Ovary (tissue), 10 donors: Measurements from ENCODE around the gene REEP6. TPM values are rescaled to one million over a fixed set of nuclear protein-coding genes. Genes with fewer than 3 reads are reported as not detected.

Experiments used
- DNase-seq, 5 donors: peaks; one replicate each; pipeline ENCODE4 v3.0.0-alpha.2; 2019 to 2020
- H3K27ac ChIP-seq, 2 donors: fragments of 200-600 bp; one replicate each; pipeline versions ENCODE4 v1.5.1 to v1.8.0; 2019 to 2022
- H3K27me3 ChIP-seq: fragments of 200-600 bp; one replicate; pipeline ENCODE4 v1.8.0; 2022
- H3K36me3 ChIP-seq: fragments of 200-600 bp; sonication (generic); one replicate; pipeline ENCODE4 v1.5.1; 2019
- H3K4me1 ChIP-seq: one replicate; pipeline ENCODE4 v1.8.1; 2013; ENCODE audit warnings: mild to moderate bottlenecking, moderate library complexity; ENCODE audit not compliant: insufficient read depth
- H3K4me3 ChIP-seq: fragments of 200-600 bp; sonication (generic); one replicate; pipeline ENCODE4 v1.5.1; 2017
- H3K9me3 ChIP-seq, 2 donors: fragments of 200-600 bp in 1 of 2; sonication (generic) in 1 of 2; one replicate each; pipeline versions ENCODE4 v1.5.1 to v1.8.1; 2013 to 2019; ENCODE audit warnings: mild to moderate bottlenecking in 1 of 2, moderate library complexity in 1 of 2
- EP300 ChIP-seq: sonication (generic); formaldehyde crosslinking; IDR thresholded peaks from one replicate; pipeline ENCODE4 v1.6.1; 2017; ENCODE audit warnings: antibody characterized with exemption
- POLR2A ChIP-seq: fragments of 450-650 bp; IDR thresholded peaks from one replicate; pipeline ENCODE4 v1.6.1; 2017; ENCODE audit warnings: antibody characterized with exemption, mild to moderate bottlenecking, moderate library complexity
- WGBS, 3 donors: extraction: QIAGEN DNeasy Blood & Tissue Kit in 1 of 3; methylation state at CpG; one replicate each; pipeline versions ENCODE4 v1.1.5 to v1.1.7; 2013 to 2017; 5-methylcytosine and 5-hydroxymethylcytosine counted together
- intact Hi-C, 4 donors: fragments of 100-400 bp; cut with DNase I; formaldehyde crosslinking; loops; one replicate each; pipeline versions ENCODE4 v1.11.0 to v1.15.1; 2022 to 2023
- long read RNA-seq, 3 donors: library from polyadenylated mRNA in 2 of 3; unstranded in 2 of 3; transcript quantifications; one replicate each; pipeline ENCODE4 v2.0.0 and lab custom pipeline, GENCODE V29; 2021 to 2026
- polyA plus RNA-seq, 2 donors: library from polyadenylated mRNA; stranded (reverse); fragments of 200-250 nt in 1 of 2; fragments of 350-450 nt in 1 of 2; fragmentation: Illumina TruSeq in 1 of 2; extraction: RNeasy Lipid Tissue Mini Kit (QIAGEN cat#74804) in 1 of 2; gene quantifications; one replicate each; pipeline ENCODE4 v1.2.3, GENCODE V29; 2013 to 2014
- total RNA-seq, 7 donors: library from RNA; depleted of rRNA in 2 of 7; stranded (reverse); fragments of >200 nt in 2 of 7; fragmentation: NEBNext Ultra II Directional in 3 of 7; extraction: Animal tissue kit (Norgen Biotek cat#: 25700) in 3 of 7; gene quantifications; one replicate each; pipeline versions ENCODE4 v1.1.0 to v1.2.4, GENCODE V29; 2016 to 2023
- TF ChIP-seq, protein P1 (sequence below), 3 donors: fragments of 450-650 bp in 2 of 3; fragments of 200-600 bp in 1 of 3; IDR thresholded peaks; one replicate each; pipeline versions ENCODE4 v1.5.1 to v1.8.0; 2016 to 2022; ENCODE audit warnings: antibody characterized with exemption in 3 of 3, mild to moderate bottlenecking in 1 of 3
- donor health status: DM: no; HTN: no; CAD: no; lungs with moderate emphysema.
- donor health status: DM: no; HTN: no; CAD: no.
- donor health status: Bipolar disorder and iron deficiency.
- donor health status: DM: yes; HTN: yes; CAD: no.
- donor health status: DM: no; HTN: no; CAD: no.
- donor health status: DM: yes; HTN: yes; CAD: no.

The REEP6 gene
- total RNA-seq (10 to 100 TPM in 2 of 7 donors, 1 to 10 TPM in 5; 2.9 to 13.0 (median 7.2) TPM), polyA plus RNA-seq (1 to 10 TPM; 9.2 to 9.7 TPM)
- long read RNA-seq, donor 1, transcript REEP6-201 (5 exons, 1,794 nt), result major isoform, 14 of 15 reads
- long read RNA-seq, donor 1, partial matches to known transcripts, result 0 of 15 reads
- long read RNA-seq, donor 1, other reads (novel, unspliced or antisense), result 1 of 15 reads
- long read RNA-seq, donor 2, transcript REEP6-201 (5 exons, 1,794 nt), result major isoform, 81 of 92 reads
- long read RNA-seq, donor 2, partial matches to known transcripts, result 11 of 92 reads
- long read RNA-seq, donor 2, other reads (novel, unspliced or antisense), result 0 of 92 reads
- long read RNA-seq, donor 3, transcript REEP6-201 (5 exons, 1,794 nt), result major isoform, 19 of 23 reads
- long read RNA-seq, donor 3, partial matches to known transcripts, result 3 of 23 reads
- long read RNA-seq, donor 3, other reads (novel, unspliced or antisense), result 1 of 23 reads

DNA sequence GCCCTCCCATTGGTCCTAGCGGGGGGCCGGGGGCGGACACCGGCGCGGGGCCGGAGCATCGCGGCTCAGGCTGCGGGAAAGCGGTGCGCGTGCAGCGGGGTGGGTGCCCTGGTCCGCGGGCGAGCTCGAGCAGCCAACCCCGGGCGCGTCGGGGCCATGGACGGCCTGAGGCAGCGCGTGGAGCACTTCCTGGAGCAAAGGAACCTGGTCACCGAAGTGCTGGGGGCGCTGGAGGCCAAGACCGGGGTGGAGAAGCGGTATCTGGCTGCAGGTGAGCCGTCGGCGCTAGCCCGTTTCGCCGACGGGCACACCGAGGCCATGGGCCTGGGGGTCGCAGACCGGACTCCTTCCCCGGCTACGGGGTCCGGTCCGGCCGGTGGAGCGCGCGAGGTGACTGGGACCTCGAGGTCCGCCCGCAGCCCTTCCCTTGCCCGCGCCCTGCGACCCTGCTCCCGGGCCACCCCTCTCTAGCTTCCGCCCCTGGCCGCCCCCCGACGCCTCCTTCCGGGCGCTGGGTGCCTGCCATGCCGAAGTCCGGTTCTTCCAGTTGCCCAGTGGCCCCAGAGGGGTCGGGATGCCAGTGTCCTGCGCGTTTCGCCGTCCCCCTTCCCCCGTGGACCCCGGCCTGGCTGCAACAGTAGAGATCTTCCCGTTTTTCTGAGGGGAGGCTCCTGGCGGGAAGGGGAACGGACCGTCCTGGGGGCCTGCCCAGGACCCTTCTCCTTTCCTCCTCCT lies at the start of gene REEP6:
Gene REEP6, plus strand, starts transcription at position 68 of the 735 bp plus-strand sequence. Its CDS starts 89 bp downstream, at position 157.
- H3K27me3 ChIP-seq, result no peaks in the 10 kb centered on the region
- no peak for TF ChIP-seq POLR2A
- no peak for TF ChIP-seq EP300
- TF ChIP-seq, protein P1, sequence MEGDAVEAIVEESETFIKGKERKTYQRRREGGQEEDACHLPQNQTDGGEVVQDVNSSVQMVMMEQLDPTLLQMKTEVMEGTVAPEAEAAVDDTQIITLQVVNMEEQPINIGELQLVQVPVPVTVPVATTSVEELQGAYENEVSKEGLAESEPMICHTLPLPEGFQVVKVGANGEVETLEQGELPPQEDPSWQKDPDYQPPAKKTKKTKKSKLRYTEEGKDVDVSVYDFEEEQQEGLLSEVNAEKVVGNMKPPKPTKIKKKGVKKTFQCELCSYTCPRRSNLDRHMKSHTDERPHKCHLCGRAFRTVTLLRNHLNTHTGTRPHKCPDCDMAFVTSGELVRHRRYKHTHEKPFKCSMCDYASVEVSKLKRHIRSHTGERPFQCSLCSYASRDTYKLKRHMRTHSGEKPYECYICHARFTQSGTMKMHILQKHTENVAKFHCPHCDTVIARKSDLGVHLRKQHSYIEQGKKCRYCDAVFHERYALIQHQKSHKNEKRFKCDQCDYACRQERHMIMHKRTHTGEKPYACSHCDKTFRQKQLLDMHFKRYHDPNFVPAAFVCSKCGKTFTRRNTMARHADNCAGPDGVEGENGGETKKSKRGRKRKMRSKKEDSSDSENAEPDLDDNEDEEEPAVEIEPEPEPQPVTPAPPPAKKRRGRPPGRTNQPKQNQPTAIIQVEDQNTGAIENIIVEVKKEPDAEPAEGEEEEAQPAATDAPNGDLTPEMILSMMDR (IDR thresholded peaks at IDR 0.05), result no peak
- H3K4me3 ChIP-seq, result peak within 1 kb of the TSS; percentile 60
- WGBS, 3 donors, result 3% methylated on average over 56 to 73 of the region's 73 CpGs
- H3K4me1 ChIP-seq, result peaks cover 21% of the 10 kb centered on the region
- intact Hi-C loops, result no loop called here
- no peaks in the 10 kb centered on the region for H3K36me3 ChIP-seq
- peak in 3 of 5 donors; percentile 35 to 66 (median 59) for DNase-seq
- peak within 1 kb of the TSS; percentile 44 to 63 for H3K27ac ChIP-seq
- H3K9me3 ChIP-seq, result no peaks in the 10 kb centered on the region

DNA sequence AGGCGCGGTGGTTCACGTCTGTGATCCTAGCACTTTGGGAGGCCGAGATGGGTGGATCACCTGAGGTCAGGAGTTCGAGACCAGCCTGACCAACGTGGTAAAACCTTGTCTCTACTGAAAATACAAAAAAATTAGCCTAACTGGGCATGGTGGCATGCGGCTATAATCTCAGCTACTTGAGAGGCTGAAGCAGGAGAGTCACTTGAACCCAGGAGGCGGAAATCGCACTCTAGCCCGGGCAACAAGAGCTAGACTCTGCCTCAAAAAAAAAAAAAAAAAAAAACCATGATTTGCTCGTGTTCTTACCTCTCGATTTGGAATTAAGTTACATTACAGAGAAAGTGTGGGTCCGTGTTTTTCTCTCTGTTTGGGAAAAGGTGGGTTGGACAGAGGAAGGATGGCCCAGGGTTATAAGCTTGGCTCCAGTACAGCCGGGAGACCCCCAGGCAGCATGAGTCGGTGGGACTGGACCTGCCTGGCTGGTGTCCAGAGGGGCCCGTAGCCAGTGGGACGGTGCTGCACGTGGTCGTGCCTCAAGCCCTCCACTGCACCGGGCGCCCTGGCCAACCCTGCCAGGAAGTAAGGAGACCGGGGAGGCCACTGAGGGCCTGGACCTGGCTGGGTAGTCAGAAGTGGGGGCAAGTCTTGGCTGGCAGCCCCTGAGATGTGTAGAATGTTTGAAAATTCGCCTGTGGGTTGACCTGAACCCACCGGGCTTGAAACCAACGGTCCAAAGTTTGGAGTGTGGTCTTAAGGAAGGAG lies 49.1 kb upstream of the REEP6 start:
- Histone ChIP-seq H3K36me3 (no peaks in the 10 kb centered on the region), H3K4me3 (no peak overlapping the region), H3K9me3 (no peaks in the 10 kb centered on the region), H3K27ac (no peak overlapping the region), H3K4me1 (peaks cover 11% of the 10 kb centered on the region), H3K27me3 (no peaks in the 10 kb centered on the region)
- 72 to 78% (median 76%) methylated on average over 25 of the region's 25 CpGs for WGBS, 3 donors
- intact Hi-C loops, result loop anchor here in 2 of 4 donors (10.0 kb wide), 2 partner anchors 127 to 157 kb away; partner anchors contain the start of gene EFNA2 (in 2 of the 2)
- TF ChIP-seq EP300 (no peak), POLR2A (no peak)
- TF ChIP-seq, protein P1 (IDR thresholded peaks at IDR 0.05), result no peak
- peak in 1 of 5 donors; percentile 45 for DNase-seq

DNA sequence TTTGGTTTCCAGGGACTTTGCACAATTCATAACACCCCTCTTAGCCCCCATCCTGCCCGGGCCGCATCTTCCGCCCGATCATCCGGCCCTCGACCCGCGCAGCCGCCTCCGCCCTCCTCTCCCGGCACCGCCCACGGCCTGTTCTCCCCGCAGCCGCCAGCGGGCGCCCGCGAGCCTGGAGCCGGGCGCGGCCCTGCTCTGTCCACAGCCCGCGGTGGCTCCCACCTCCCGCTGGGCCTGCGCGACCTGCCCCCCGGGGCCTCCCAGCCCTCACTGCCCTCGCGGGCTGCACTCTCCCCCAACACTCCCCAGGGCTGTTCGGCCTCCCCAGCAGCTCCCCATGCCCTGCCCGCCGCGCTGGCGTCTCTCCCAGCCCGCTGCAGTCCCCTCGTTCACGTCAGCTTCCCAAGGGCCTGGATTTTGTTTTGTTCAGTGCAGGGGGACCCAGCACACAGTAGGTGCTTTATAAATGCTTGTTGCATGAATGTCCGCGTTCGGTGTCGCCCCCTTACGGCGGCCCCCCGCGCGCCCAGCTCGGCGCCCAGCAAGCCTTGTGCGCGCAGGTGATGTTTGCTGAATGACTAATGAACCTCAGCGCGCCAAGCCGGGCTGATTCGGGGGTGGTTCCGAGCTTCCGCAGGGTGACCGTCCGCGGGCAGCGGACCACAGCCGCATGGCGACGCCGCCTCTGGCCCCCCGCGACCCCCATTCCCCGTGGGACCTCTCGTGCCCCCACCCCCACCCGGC lies 45.6 kb upstream of the REEP6 start:
- Histone ChIP-seq H3K9me3 (no peaks in the 10 kb centered on the region), H3K27me3 (peaks cover 3% of the 10 kb centered on the region), H3K4me1 (peaks cover 5% of the 10 kb centered on the region), H3K36me3 (no peaks in the 10 kb centered on the region), H3K4me3 (peak overlapping the region; percentile 10), H3K27ac (no peak overlapping the region)
- DNase-seq, result peak; percentile 43 to 80 (median 62)
- 1 to 3% (median 1%) methylated on average over 56 to 70 of the region's 70 CpGs for WGBS, 3 donors
- intact Hi-C loops, result loop anchor here in 2 of 4 donors (10.0 kb wide), 2 partner anchors 131 to 161 kb away; partner anchors contain the start of gene EFNA2 (in 2 of the 2)
- TF ChIP-seq, protein P1 (IDR thresholded peaks at IDR 0.05), result peak; percentile 83 to 91 (median 85)
- TF ChIP-seq EP300, result no peak
